ENCODE data around the gene CD84. TPM values are rescaled to one million over a fixed set of nuclear protein-coding genes. Genes with fewer than 3 reads are reported as not detected.

Gene CD84
- polyA plus RNA-seq, 1 of the 3 experiments (the other 2 are of a cell fraction), result not detected

GRCh38 chr1:160500321-160500990 lies 78.8 kb downstream of the CD84 start:
- POLR2A ChIA-PET, result no interaction called here
- Histone ChIP-seq H3K9me2 (no peaks in the 10 kb centered on the region), H3K27ac (ENCODE audit: low read depth in 2 of 2, low read length in 1 of 2) (no peak overlapping the region), H3K9me3 (no peaks in the 10 kb centered on the region), H4K20me1 (ENCODE audit: insufficient read depth) (no peaks in the 10 kb centered on the region), H3K27me3 (ENCODE audit: insufficient read depth) (no peaks in the 10 kb centered on the region), H3K79me2 (ENCODE audit: insufficient read depth) (no peaks in the 10 kb centered on the region), H3K4me3 (ENCODE audit: low read depth in 2 of 2, low read length in 1 of 2) (no peak overlapping the region), H2AFZ (ENCODE audit: low read depth) (no peak overlapping the region), H3F3A (replicated peaks; ENCODE audit: insufficient read depth) (no peaks in the 10 kb centered on the region), H3K4me2 (no peak overlapping the region), H3K36me3 (replicated peaks in 1 of 2; ENCODE audit: control insufficient read depth in 1 of 2, insufficient read depth in 2 of 2, low read length in 1 of 2) (no peaks in the 10 kb centered on the region), H3K4me1 (ENCODE audit: control insufficient read depth in 1 of 2, insufficient read depth in 2 of 2, low read depth in 1 of 2, low read length in 1 of 2) (no peaks in the 10 kb centered on the region), H3K9ac (no peak overlapping the region)
- TF ChIP-seq MEF2A (IDR thresholded peaks at IDR 0.05; ENCODE audit: borderline replicate concordance, low read depth) (no peak), FOXM1 (IDR thresholded peaks at IDR 0.05; ENCODE audit: low read depth) (no peak), ELF1 (IDR thresholded peaks at IDR 0.05) (no peak), JUND (IDR thresholded peaks at IDR 0.05) (no peak), MXI1 (IDR thresholded peaks at IDR 0.05; ENCODE audit: low read depth, low read length) (no peak), SIN3A (IDR thresholded peaks at IDR 0.05; ENCODE audit: borderline replicate concordance, low read depth, low read length) (no peak), REST (IDR thresholded peaks at IDR 0.05; ENCODE audit: low read depth, low read length) (no peak)
- CTCF ChIA-PET, result no interaction called here
- DNase-seq, result no peak
- 4% methylated on average over 1 of the region's 1 CpG for WGBS (ENCODE audit: low lambda C conversion rate)

- Histone ChIP-seq H3K27me3 (ENCODE audit: insufficient read depth) (no peaks in the 10 kb centered on the region), H2AFZ (ENCODE audit: low read depth) (no peak overlapping the region), H3K27ac (ENCODE audit: low read depth in 2 of 2, low read length in 1 of 2) (no peak overlapping the region), H3F3A (replicated peaks; ENCODE audit: insufficient read depth) (no peaks in the 10 kb centered on the region), H3K4me3 (ENCODE audit: low read depth in 2 of 2, low read length in 1 of 2) (no peak overlapping the region), H3K36me3 (replicated peaks in 1 of 2; ENCODE audit: control insufficient read depth in 1 of 2, insufficient read depth in 2 of 2, low read length in 1 of 2) (no peaks in the 10 kb centered on the region), H3K4me1 (ENCODE audit: control insufficient read depth in 1 of 2, insufficient read depth in 2 of 2, low read depth in 1 of 2, low read length in 1 of 2) (no peaks in the 10 kb centered on the region), H3K79me2 (ENCODE audit: insufficient read depth) (no peaks in the 10 kb centered on the region), H3K9me2 (no peaks in the 10 kb centered on the region), H3K4me2 (no peak overlapping the region), H4K20me1 (ENCODE audit: insufficient read depth) (no peaks in the 10 kb centered on the region), H3K9me3 (no peaks in the 10 kb centered on the region), H3K9ac (no peak overlapping the region)
- CTCF ChIA-PET, result interaction anchor here (0.7 kb wide), 1 partner anchor 72 kb away, joined by 3 read pairs; no protein-coding TSS in a partner anchor
- POLR2A ChIA-PET, result no interaction called here
- no peak for DNase-seq
- WGBS (ENCODE audit: low lambda C conversion rate), result 0% methylated on average over 1 of the region's 1 CpG
- TF ChIP-seq FOXJ3 (CRISPR knock-in tag; IDR thresholded peaks at IDR 0.05), result no peak
- no peak for TF ChIP-seq REST (IDR thresholded peaks at IDR 0.05; ENCODE audit: low read depth, low read length)
- TF ChIP-seq RAD21 (IDR thresholded peaks at IDR 0.05; ENCODE audit: low read length), result no peak
- TF ChIP-seq EZH2phosphoT487 (IDR thresholded peaks at IDR 0.05; ENCODE audit: borderline replicate concordance, low read depth), result no peak
- TF ChIP-seq CTCF (IDR thresholded peaks at IDR 0.05), result no peak
- TF ChIP-seq RXRA (IDR thresholded peaks at IDR 0.05; ENCODE audit: borderline replicate concordance, low read depth), result no peak
Measured at GRCh38 chr1:160499631-160500030, 79.7 kb downstream of the CD84 start.
